ENCODE measurements around the gene BICC1.
"Not testable (repeated sequence)": the region's sequence is repeated elsewhere in the genome, so short reads cannot be mapped to it uniquely, and the experiment has no call there.

The BICC1 gene

DNA sequence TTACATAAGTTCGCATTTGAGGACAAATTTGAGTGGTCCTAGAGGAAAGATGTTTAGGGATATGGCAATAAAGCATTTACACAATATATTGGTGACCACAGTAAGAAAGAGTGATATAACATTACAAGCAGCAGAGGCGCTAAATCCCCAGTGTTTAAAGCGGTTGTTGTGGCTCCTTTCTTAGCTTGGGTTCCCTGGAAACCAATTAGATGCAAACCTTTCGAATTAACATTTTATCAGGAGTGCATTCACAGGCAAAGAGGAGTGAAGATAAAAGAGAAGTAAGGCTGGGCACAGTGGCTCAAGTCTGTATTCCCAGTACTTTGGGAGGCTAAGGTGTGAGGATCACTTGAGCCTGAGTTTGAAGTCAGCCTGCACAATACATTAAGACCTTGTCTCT is 331.1 kb downstream of the BICC1 start:
- no peak for DNase-seq (ENCODE audit: low read depth in 3 of 3, low spot score in 1 of 3)

DNA sequence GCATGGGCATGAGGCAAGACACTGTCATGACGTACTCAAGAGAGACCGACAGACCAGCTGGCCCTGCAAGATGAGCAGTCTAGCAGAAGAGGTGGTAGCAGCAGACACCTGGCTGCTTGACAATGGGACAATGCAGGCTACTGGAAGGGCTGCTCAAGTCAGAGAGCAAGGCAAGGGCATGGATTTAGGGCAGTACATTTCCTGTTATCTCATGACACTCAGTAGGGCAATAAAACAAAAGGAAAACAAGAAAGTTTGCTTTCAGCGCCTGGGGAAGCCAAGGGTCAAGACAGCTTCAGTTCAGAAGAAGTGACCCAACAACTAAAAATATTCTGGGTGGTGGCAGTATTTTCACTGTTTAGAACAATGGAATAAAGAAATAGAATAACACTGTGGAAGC is 332.0 kb downstream of the BICC1 start:
- DNase-seq (ENCODE audit: low read depth in 3 of 3, low spot score in 1 of 3), result no peak

DNA sequence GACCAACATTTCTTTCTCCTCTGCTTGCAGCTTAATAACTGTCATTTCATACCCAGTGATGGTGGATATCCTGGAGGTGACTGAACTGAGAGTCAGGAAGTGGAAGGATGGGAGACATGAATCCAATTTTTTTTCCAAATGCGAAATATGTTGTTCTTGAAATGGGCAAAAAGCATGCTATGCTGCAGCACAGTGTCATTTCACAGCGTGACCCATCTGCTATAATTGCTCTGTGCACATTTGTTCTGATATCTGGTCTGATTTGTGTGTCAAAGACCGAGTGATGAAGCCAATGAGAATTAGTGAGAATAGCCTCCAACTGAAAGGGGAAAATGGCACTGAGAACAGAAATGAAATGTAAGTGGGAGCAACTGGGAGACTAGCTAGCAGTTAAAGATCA is 334.2 kb downstream of the BICC1 start:
- DNase-seq (ENCODE audit: low read depth in 3 of 3, low spot score in 1 of 3), result no peak

DNA sequence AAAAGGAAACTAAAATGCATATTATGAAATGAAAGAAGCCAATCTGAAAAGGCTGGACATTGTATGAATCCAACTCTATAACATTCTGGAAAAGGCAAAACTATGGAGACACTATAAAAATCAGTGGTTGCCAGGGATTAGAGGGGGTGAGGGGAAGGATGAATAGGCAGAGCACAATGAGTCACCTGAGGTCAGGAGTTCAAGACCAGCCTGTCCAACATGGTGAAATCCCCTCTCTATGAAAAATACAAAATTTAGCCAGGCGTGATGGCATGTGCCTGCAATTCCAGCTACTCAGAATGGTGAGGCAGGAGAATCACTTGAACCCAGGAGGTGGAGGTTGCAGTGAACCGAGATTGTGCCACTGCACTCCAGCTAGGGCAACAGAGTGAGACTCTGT is 338.9 kb downstream of the BICC1 start:
- no peak for DNase-seq (ENCODE audit: low read depth in 3 of 3, low spot score in 1 of 3)

DNA sequence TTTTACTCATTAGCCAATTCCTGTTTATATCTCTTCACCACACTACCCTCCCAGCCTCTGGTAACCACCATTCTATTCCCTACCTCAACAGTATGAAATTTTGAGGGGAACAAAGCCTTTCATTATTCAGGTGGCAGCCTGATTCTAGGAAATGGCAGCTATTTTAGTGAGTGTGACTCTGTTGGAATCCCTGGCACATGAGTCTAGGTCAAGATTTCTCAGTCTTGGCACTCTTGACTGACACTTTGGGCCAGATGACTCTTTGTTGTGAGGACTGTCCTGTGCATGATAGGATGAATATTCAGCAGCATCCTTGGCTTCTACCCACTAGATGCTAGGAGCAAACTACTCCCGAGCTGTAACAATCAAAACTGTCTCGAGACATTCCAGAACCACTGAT is 341.0 kb downstream of the BICC1 start:
- DNase-seq (ENCODE audit: low read depth in 3 of 3, low spot score in 1 of 3), result no peak

DNA sequence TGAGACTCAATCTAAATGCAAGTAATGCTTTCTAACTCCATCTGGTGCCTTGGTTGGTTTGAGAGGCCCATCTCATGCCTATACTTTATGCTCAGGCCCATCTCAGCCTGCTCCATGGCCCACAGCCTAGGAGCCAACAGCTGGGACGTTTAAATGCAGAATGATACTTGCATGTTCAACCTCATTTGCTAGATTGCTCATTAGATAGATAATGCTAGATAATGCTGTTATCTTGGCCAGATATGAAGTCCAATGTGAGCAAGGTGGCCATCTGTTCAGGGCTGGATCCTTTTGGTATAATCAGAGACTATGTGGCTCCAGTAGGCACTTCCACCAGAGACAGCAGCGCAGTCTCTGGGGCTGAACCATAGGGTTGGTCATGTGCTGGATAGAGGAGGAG is 342.1 kb downstream of the BICC1 start:
- DNase-seq (ENCODE audit: low read depth in 3 of 3, low spot score in 1 of 3), result no peak

DNA sequence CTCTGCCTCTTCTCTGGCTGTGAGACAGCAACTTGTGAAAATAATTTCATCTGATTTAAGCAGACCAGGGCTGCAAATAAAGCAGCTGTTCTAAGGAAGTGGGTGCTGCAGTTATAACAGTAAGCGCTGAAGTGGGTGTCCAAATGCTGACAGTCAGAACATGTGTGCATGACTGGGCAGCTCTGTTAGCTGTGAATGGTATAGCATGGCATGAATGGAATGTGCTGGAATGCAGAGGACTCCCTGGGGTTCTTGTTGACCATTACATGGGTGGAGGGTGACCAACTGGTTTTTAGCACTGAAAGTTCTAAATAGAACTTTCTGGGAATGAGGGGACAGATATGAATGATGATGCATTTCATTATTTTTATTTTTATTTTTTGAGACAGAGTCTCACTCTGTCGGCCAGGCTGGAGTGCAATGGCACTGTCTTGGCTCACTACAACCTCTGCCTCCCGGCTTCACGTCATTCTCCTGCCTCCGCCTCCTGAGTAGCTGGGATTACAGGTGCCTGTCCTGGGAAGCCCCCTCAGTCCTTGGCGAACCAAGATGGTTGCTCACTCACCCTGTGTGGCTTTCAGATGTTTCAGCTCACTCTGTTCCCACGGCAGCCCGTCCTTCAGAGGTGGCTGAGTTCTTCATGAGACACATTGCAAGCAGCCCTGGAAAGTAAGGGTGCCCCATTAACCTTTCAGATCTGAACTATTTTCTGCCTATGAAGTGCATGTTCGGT is 344.0 kb downstream of the BICC1 start:
- no peak for DNase-seq (ENCODE audit: low read depth in 3 of 3, low spot score in 1 of 3)

DNA sequence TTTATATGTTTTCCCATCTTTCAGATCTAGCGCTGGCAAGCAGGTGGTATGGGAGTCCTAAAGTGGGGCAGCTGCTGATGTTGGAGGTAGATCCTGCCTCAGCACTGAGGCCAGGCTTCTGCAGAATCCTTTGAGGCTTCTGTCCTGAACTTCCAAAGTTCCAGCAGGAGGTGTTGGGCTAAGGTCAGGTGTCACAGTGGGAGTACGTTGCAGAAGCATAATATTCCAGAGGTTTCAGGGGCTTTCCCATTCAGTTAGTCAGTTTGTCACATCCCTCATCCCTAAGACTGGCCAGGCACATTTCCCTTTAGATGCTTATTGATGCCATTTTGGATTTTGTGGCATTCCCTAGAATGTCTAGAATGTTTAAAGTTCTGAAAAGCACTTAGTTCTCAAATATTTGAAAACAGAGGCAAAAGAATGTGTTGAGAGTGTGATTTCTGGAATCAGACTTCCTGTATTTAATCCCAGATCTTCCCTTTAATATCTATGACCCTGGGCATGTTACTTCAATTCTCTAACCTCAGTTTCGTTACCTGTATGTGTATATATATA is 344.7 kb downstream of the BICC1 start:
- DNase-seq (ENCODE audit: low read depth in 3 of 3, low spot score in 1 of 3), result no peak

DNA sequence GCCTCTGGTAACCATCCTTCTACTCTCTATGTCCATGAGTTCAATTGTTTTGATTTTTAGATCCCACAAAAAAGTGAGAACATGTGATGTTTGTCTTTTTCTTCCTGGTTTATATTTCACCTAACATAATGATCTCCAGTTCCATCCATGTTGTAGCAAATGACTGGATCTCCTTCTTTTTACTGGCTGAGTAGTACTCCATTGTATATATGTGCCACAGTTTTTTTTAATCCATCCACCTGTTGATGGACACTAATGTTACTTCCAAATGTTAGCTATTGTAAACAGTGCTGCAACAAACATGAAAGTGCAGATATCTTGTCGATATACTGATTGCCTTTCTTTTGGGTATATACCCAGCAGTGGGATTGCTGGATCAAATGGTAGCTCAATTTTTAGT is 345.5 kb downstream of the BICC1 start:
- not testable (repeated sequence) for DNase-seq (ENCODE audit: low read depth in 3 of 3, low spot score in 1 of 3)

DNA sequence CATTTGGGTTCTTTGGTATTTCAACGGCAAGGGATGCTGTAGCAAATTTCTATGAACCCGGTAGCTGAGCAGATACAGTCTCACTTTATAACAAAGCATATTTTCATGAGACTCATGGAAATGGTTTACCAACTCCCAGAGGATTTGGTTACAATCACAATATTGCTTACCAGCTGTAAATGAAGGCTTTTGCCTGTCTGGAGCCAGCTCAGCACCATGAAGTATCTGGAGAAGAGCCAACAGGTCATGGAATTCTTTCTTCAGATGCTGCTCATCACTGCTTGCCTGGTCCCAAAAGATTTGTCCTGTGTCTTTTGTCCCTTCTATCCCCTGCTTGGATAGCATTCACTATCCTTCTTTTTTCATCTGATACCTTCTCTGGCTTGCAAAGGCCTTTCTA is 346.9 kb downstream of the BICC1 start:
- DNase-seq (ENCODE audit: low read depth in 3 of 3, low spot score in 1 of 3), result no peak

DNA sequence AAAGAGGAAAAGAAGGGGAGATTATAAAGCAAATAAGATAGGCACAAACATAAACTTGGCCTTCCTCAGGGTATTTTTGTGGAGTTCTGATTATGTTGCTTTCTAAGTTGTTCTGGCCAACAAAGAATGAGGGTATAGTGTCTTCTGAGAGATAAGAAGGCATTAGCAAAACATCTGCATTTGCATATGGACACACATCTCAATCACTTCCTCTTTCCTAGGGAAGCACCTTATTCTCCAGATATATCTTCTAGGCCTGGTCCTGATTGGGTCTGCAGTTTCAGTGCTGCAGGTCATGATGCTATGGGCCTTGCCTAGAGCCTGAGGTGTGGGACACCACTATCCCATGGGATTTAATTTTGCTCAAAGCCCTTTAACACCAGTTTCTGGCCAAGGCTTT is 355.0 kb downstream of the BICC1 start:
- DNase-seq (ENCODE audit: low read depth in 3 of 3, low spot score in 1 of 3), result no peak

DNA sequence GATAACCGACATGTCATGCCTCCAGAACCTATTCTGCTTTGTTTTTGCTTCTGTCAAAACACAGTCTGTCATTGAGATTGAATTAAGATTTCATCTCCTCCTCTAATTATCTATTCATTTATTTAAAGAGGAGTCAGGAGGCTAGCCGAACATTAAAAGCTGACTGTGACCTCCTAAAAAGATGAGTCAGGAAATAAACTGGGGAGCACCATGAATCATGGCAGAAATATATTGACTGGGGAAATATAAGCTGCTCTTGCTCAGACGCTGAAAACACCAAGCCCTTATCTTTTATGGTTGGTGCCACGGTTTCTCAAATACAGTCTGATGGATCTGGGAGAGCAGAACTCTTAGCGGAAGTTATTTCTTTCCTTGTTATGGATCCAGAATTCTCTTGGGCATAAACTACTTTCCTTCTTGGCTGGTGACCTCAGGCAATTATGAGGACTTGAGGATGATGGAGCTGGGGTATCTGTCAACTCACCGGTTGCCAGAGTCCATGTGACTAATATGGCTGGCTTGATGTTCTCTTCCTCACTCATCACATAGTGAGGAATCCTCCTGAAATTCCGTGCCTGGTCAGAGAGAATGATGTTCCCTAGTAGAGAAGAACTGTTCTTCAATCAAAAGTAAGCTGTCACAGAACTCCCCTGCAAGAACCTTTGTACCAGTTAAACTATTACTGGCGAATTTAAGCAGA is 356.2 kb downstream of the BICC1 start:
- DNase-seq (ENCODE audit: low read depth in 3 of 3, low spot score in 1 of 3), result no peak

DNA sequence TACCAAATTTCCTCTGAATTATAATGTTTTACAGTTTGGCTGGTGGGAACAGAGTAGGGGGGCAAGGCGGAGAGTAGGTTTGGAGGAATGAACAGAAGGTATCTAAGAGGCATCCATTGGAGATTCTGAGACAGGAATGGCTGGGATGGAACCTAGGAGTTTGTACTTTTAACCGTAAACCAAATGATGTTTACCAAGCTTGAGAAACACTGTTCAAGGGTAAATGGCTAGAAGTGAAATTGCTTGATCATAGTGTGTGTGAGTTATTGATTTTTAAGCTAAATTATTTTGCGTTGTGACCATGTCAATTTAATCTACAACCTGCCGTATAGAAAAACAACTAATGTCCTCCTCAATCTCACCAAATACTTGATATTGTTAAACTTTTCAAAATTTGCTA is 357.4 kb downstream of the BICC1 start:
- no peak for DNase-seq (ENCODE audit: low read depth in 3 of 3, low spot score in 1 of 3)

DNA sequence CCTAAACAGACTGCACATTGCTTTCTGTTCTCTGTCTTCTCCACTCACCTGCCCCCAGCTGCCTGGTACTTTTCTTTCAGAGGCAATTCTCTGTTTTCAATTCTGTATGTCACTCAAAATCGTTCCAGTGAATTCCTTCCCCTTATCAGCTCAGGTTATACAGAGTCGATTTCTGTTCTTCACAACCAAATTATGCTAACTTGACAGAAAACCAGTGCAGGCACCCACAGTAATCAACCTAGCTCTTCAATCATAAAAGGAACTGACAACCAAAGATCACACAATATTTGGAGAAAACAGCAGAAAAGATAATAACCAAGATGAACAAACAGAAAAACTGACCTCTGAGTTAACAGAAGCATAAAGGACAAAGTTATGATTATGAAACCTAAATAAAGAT is 360.5 kb downstream of the BICC1 start:
- DNase-seq (ENCODE audit: low read depth in 3 of 3, low spot score in 1 of 3), result no peak
